HG03520 (cell line): Measurements from ENCODE around the gene LGSN.
"Not testable (repeated sequence)": the region's sequence is repeated elsewhere in the genome, so short reads cannot be mapped to it uniquely, and the experiment has no call there.

Experiments used
- ATAC-seq: cut with Tn5 transposase; IDR thresholded peaks from one replicate; pipeline ENCODE4 v1.9.1; 2021; ENCODE audit warnings: mild to moderate bottlenecking, moderate library complexity; ENCODE audit not compliant: unreplicated experiment

The LGSN gene

GRCh38 chr6:63307581-63308246 lies 12.1 kb downstream of the LGSN start:
- peak; percentile 90 for ATAC-seq

GRCh38 chr6:63306420-63306819 lies 13.4 kb downstream of the LGSN start:
- ATAC-seq: no peak

GRCh38 chr6:63305277-63305676 lies 14.5 kb downstream of the LGSN start:
- ATAC-seq: no peak

GRCh38 chr6:63303476-63303875 lies 16.3 kb downstream of the LGSN start:
- ATAC-seq: no peak

- no peak for ATAC-seq
Observed at GRCh38 chr6:63299667-63300066, 20.1 kb downstream of the LGSN start.

GRCh38 chr6:63295553-63296194 lies 24.1 kb downstream of the LGSN start:
- ATAC-seq: no peak

GRCh38 chr6:63290492-63291058 lies 29.2 kb downstream of the LGSN start:
- ATAC-seq: no peak

- ATAC-seq: no peak
Observed at GRCh38 chr6:63289269-63289872, 30.4 kb downstream of the LGSN start.

GRCh38 chr6:63280639-63281180 lies 39.1 kb downstream of the LGSN start:
- no peak for ATAC-seq

- no peak for ATAC-seq
Observed at GRCh38 chr6:63278916-63279315, 40.9 kb downstream of the LGSN start.

- no peak for ATAC-seq
Observed at GRCh38 chr6:63275953-63276352, 43.8 kb downstream of the LGSN start.

GRCh38 chr6:63274795-63275430 lies 44.9 kb downstream of the LGSN start:
- not testable (repeated sequence) for ATAC-seq

- no peak for ATAC-seq
Observed at GRCh38 chr6:63272397-63272796, 47.4 kb downstream of the LGSN start.

GRCh38 chr6:63269470-63269869 lies 50.3 kb downstream of the LGSN start:
- ATAC-seq: peak; percentile 60

GRCh38 chr6:63268574-63268973 lies 51.2 kb downstream of the LGSN start:
- ATAC-seq: peak; percentile 85

GRCh38 chr6:63267828-63268227 lies 52.0 kb downstream of the LGSN start:
- no peak for ATAC-seq

GRCh38 chr6:63267046-63267445 lies 52.7 kb downstream of the LGSN start:
- ATAC-seq: no peak

GRCh38 chr6:63263444-63263843 lies 56.3 kb downstream of the LGSN start:
- ATAC-seq: no peak

- ATAC-seq: peak; percentile 66
Observed at GRCh38 chr6:63261820-63262219, 58.0 kb downstream of the LGSN start.

GRCh38 chr6:63259153-63259552 lies 60.6 kb downstream of the LGSN start:
- ATAC-seq: no peak

- no peak for ATAC-seq
Observed at GRCh38 chr6:63249875-63250482, 69.8 kb downstream of the LGSN start.
